GM13976 (cell line): ENCODE measurements around the gene C17orf75.

Experiments
- DNase-seq: peaks from one replicate; pipeline ENCODE4 v3.0.0; 2012; ENCODE audit warnings: low spot score
- CTCF ChIP-seq: IDR thresholded peaks from 2 replicates; pipeline ENCODE4 v1.5.1; 2012; ENCODE audit warnings: borderline replicate concordance, mild to moderate bottlenecking; ENCODE audit not compliant: insufficient read depth; ENCODE audit errors: extremely low read depth, missing control alignments, control extremely low read depth
- in situ Hi-C: fragments of 300-500 bp; cut with MboI; formaldehyde crosslinking; loops from one replicate; pipeline ENCODE4 v1.12.0; 2022; ENCODE audit warnings: low sequenced_read_pairs, mixed read lengths, inconsistent platforms; ENCODE audit not compliant: unreplicated experiment

The C17orf75 gene

GRCh38 chr17:32289471-32290070 is 52.4 kb downstream of the C17orf75 start:
- no peak for TF ChIP-seq CTCF
- in situ Hi-C loops = no loop called here
- no peak for DNase-seq

GRCh38 chr17:32288615-32289014 is 53.4 kb downstream of the C17orf75 start:
- TF ChIP-seq CTCF = no peak
- no peak for DNase-seq
- in situ Hi-C loops = no loop called here

- in situ Hi-C loops = no loop called here
- DNase-seq = no peak
These were observed 54.0 kb downstream of the C17orf75 start for GRCh38 chr17:32287804-32288511.

GRCh38 chr17:32286518-32286900 is 55.5 kb downstream of the C17orf75 start:
- no peak for TF ChIP-seq CTCF
- DNase-seq = no peak
- in situ Hi-C loops = no loop called here

More at GRCh38 chr17:32287804-32288511, 54.0 kb downstream of the C17orf75 start:
- no peak for TF ChIP-seq CTCF

DNA sequence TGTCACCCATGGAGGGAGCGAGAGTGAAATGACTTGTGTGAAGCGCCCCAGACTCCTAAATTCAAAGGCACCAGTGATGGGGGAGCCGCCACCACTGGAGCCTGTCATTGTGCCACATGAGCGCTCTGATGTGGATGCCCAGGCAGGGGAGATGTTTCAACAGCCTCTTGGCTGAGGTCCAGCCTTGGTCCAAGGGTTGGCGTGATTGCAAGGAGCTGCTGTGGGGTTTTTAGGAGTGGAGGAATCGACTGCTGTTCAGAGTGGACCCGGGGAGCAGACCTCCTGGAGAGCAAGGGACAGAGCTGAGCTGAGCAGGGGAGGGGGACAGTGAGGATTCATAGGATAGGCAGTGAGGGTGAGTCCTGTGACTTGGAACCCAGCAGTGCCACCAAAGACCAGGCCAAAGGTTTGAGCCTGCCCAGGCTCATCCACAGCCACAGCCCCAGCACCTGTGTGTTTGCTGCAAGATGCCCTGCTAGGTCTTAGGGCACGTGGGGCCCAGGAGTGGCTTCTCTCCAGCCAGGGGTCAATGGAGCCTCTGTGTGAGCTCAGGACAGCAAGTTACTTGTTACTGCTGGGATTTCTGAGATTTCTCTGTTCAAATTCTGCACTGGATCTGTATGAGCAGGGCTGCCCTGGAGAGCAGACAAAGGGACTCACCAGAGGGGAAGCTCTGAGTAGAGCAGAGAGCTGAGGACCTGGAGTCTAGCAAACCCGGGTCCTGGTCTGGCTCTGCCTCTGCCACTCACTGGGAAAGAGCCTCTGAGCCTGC is 56.0 kb downstream of the C17orf75 start:
- in situ Hi-C loops = no loop called here
- no peak for DNase-seq

More for the DNA sequence above, 56.0 kb downstream of the C17orf75 start:
- TF ChIP-seq CTCF = no peak
